OCI-LY7 (cell line): Measurements from ENCODE around the gene GCSAML. TPM values are rescaled to one million over a fixed set of nuclear protein-coding genes. Genes with fewer than 3 reads are reported as not detected.

Experiments used
- BruUV-seq: library from RNA; stranded (reverse); fragments of 400-500 nt; replicated peaks from 2 replicates; lab custom pipeline; 2021; lab: Mats Ljungman, UMichigan
- CTCF ChIA-PET: fragments of 300-600 bp; sonication (Branson Sonifier 250); formaldehyde crosslinking; loops from one replicate; lab custom pipeline; 2022; ENCODE audit warnings: antibody characterized with exemption; ENCODE audit not compliant: unreplicated experiment; lab: Charles Lee
- POLR2A ChIA-PET: fragments of 300-600 bp; sonication (Branson Sonifier 250); formaldehyde crosslinking; loops from one replicate; lab custom pipeline; 2022; ENCODE audit warnings: antibody characterized with exemption; lab: Charles Lee
- DNase-seq: peaks from one replicate; pipeline ENCODE4 v3.0.0-alpha.2; 2015; ENCODE audit warnings: low spot score
- H2AFZ ChIP-seq: fragments of 200-600 bp; sonication (generic), shearing (Covaris generic); 2 replicates; pipeline ENCODE4 v1.6.1; 2014; ENCODE audit warnings: mild to moderate bottlenecking, antibody characterized with exemption, low read length, moderate library complexity
- H3K27ac ChIP-seq: fragments of 200-600 bp; sonication (generic); 2 replicates; pipeline ENCODE4 v1.5.1; 2014; ENCODE audit warnings: mixed run types, low read depth, mild to moderate bottlenecking, moderate library complexity, low read length, inconsistent platforms; ENCODE audit not compliant: poor library complexity, severe bottlenecking
- H3K36me3 ChIP-seq: fragments of 200-600 bp; sonication (generic); 2 replicates; pipeline ENCODE4 v1.6.1; 2014; ENCODE audit warnings: mild to moderate bottlenecking, antibody characterized with exemption, low read length, moderate library complexity, mixed read lengths; ENCODE audit not compliant: insufficient read depth
- H3K4me1 ChIP-seq: fragments of 200-600 bp; sonication (generic); 2 replicates; pipeline ENCODE4 v1.5.1; 2014; ENCODE audit warnings: mild to moderate bottlenecking, low read length; ENCODE audit not compliant: insufficient read depth, poor library complexity, severe bottlenecking
- H3K4me2 ChIP-seq: fragments of 200-600 bp; sonication (generic); 2 replicates; pipeline ENCODE4 v1.6.1; 2014; ENCODE audit warnings: mild to moderate bottlenecking, low read length
- H3K4me3 ChIP-seq: fragments of 200-600 bp; sonication (generic); 2 replicates; pipeline ENCODE4 v1.5.1; 2014; ENCODE audit warnings: mild to moderate bottlenecking, low read depth, low read length; ENCODE audit not compliant: poor library complexity, severe bottlenecking
- H3K79me2 ChIP-seq: fragments of 200-600 bp; sonication (generic); 2 replicates; pipeline ENCODE4 v1.6.1; 2016; ENCODE audit warnings: low read depth, mild to moderate bottlenecking, low read length, moderate library complexity, mixed read lengths; ENCODE audit not compliant: insufficient read depth
- H3K9me2 ChIP-seq: fragments of 200-600 bp; sonication (generic); 2 replicates; pipeline ENCODE4 v1.6.1; 2016; ENCODE audit warnings: mild to moderate bottlenecking, low read length, mixed read lengths; ENCODE audit not compliant: insufficient read depth
- H3K9me3 ChIP-seq: fragments of 200-600 bp; sonication (generic); 2 replicates; pipeline ENCODE4 v1.6.1; 2014; ENCODE audit warnings: mild to moderate bottlenecking, mixed run types, low read length, mixed read lengths
- H4K20me1 ChIP-seq: fragments of 200-600 bp; sonication (generic); 2 replicates; pipeline ENCODE4 v1.6.1; 2014; ENCODE audit warnings: mild to moderate bottlenecking, antibody characterized with exemption, low read length, moderate library complexity, mixed read lengths; ENCODE audit not compliant: insufficient read depth
- CTCF ChIP-seq: fragments of 200-600 bp; sonication (generic); conservative IDR thresholded peaks from 2 replicates; pipeline ENCODE4 v1.5.1; 2014; ENCODE audit warnings: mild to moderate bottlenecking, antibody characterized with exemption, low read length, moderate library complexity, mixed read lengths
- EZH2phosphoT487 ChIP-seq: fragments of 200-600 bp; sonication (generic); IDR thresholded peaks from 2 replicates; pipeline ENCODE4 v1.6.1; 2018; ENCODE audit warnings: low read depth, borderline replicate concordance, mild to moderate bottlenecking, mixed run types, antibody characterized with exemption, low read length, moderate library complexity, mixed read lengths
- intact Hi-C: fragments of 100-400 bp; cut with micrococcal nuclease; formaldehyde crosslinking; loops from one replicate; pipeline ENCODE4 v1.10.0; 2022; ENCODE audit not compliant: unreplicated experiment
- total RNA-seq, 2 experiments: library from RNA; depleted of rRNA in 1 of 2; stranded (reverse); fragments of >200 nt in 1 of 2; shearing (Covaris generic) in 1 of 2; gene quantifications; 2 replicates each; pipeline ENCODE4 v1.2.3, GENCODE V29; 2014 to 2022

GCSAML gene
- total RNA-seq, 2 experiments from 2014 or later: not detected

GRCh38 chr1:247538561-247538960 lies 10.4 kb upstream of the GCSAML start:
- Histone ChIP-seq H2AFZ (no peak overlapping the region), H3K4me3 (no peak overlapping the region), H4K20me1 (no peaks in the 10 kb centered on the region), H3K27ac (no peak overlapping the region), H3K4me1 (no peaks in the 10 kb centered on the region), H3K9me2 (no peaks in the 10 kb centered on the region), H3K9me3 (no peaks in the 10 kb centered on the region), H3K4me2 (no peak overlapping the region), H3K36me3 (no peaks in the 10 kb centered on the region), H3K79me2 (no peaks in the 10 kb centered on the region)
- TF ChIP-seq EZH2phosphoT487: no peak
- TF ChIP-seq CTCF: no peak
- ChIA-PET CTCF (no interaction called here), POLR2A (interaction anchor here (0.6 kb wide), 1 partner anchor 461 kb away, joined by 3 read pairs; no protein-coding TSS in a partner anchor)
- no TSS peak for BruUV-seq
- no peak for DNase-seq
- intact Hi-C loops: no loop called here

- TF ChIP-seq CTCF (no peak), EZH2phosphoT487 (no peak)
- no TSS peak for BruUV-seq
- Histone ChIP-seq H3K4me3 (no peak overlapping the region), H3K79me2 (no peaks in the 10 kb centered on the region), H2AFZ (no peak overlapping the region), H3K9me2 (no peaks in the 10 kb centered on the region), H3K4me2 (no peak overlapping the region), H3K27ac (no peak overlapping the region), H3K36me3 (no peaks in the 10 kb centered on the region), H4K20me1 (no peaks in the 10 kb centered on the region), H3K9me3 (no peaks in the 10 kb centered on the region), H3K4me1 (no peaks in the 10 kb centered on the region)
- no peak for DNase-seq
- intact Hi-C loops: no loop called here
- CTCF ChIA-PET: no interaction called here
- POLR2A ChIA-PET: interaction anchor here (0.6 kb wide), 1 partner anchor 76 kb away, joined by 4 read pairs; no protein-coding TSS in a partner anchor
These were observed 9.7 kb upstream of the GCSAML start for GRCh38 chr1:247539215-247539614.

GRCh38 chr1:247540581-247540980 lies 8.4 kb upstream of the GCSAML start:
- Histone ChIP-seq H3K9me3 (no peaks in the 10 kb centered on the region), H3K4me2 (no peak overlapping the region), H3K79me2 (no peaks in the 10 kb centered on the region), H3K27ac (no peak overlapping the region), H2AFZ (no peak overlapping the region), H3K36me3 (no peaks in the 10 kb centered on the region), H3K4me3 (no peak overlapping the region), H4K20me1 (no peaks in the 10 kb centered on the region), H3K9me2 (no peaks in the 10 kb centered on the region), H3K4me1 (no peaks in the 10 kb centered on the region)
- ChIA-PET CTCF (no interaction called here), POLR2A (no interaction called here)
- intact Hi-C loops: no loop called here
- no peak for DNase-seq
- no TSS peak for BruUV-seq
- no peak for TF ChIP-seq EZH2phosphoT487
- TF ChIP-seq CTCF: no peak
